Calu3 (cell line): Measurements from ENCODE around the gene ADCY7. TPM values are rescaled to one million over a fixed set of nuclear protein-coding genes. Genes with fewer than 3 reads are reported as not detected.

Experiments
- BruUV-seq: library from RNA; stranded (reverse); fragments of 400-500 nt; replicated peaks from 2 replicates; lab custom pipeline; 2021; lab: Mats Ljungman, UMichigan
- CTCF ChIA-PET: fragments of 300-600 bp; sonication (Branson Sonifier 250); formaldehyde crosslinking; loops from one replicate; lab custom pipeline; 2022; ENCODE audit warnings: antibody characterized with exemption; lab: Charles Lee
- DNase-seq: peaks from one replicate; pipeline ENCODE4 v3.0.0; 2022
- H3K27ac Mint-ChIP-seq: one replicate; pipeline ENCODE4 v1.8.0; 2022; ENCODE audit warnings: mixed read lengths; ENCODE audit not compliant: unreplicated experiment
- H3K27me3 Mint-ChIP-seq: one replicate; pipeline ENCODE4 v1.8.0; 2022; ENCODE audit warnings: mixed read lengths; ENCODE audit not compliant: unreplicated experiment
- H3K36me3 Mint-ChIP-seq: one replicate; pipeline ENCODE4 v1.8.0; 2022; ENCODE audit warnings: mild to moderate bottlenecking, moderate library complexity, mixed read lengths; ENCODE audit not compliant: insufficient read depth, unreplicated experiment
- H3K4me1 Mint-ChIP-seq: one replicate; pipeline ENCODE4 v1.8.0; 2022; ENCODE audit warnings: mild to moderate bottlenecking, low read depth, mixed read lengths; ENCODE audit not compliant: unreplicated experiment
- H3K4me3 Mint-ChIP-seq: one replicate; pipeline ENCODE4 v1.8.0; 2022; ENCODE audit warnings: mild to moderate bottlenecking, low read depth, moderate library complexity, mixed read lengths; ENCODE audit not compliant: unreplicated experiment
- H3K9me3 Mint-ChIP-seq: one replicate; pipeline ENCODE4 v1.8.0; 2022; ENCODE audit warnings: low read depth, mixed read lengths; ENCODE audit not compliant: unreplicated experiment
- CTCF ChIP-seq: fragments of 200-600 bp; IDR thresholded peaks from one replicate; pipeline ENCODE4 v1.8.0; 2022; ENCODE audit warnings: antibody characterized with exemption; ENCODE audit not compliant: unreplicated experiment
- intact Hi-C: fragments of 100-400 bp; cut with micrococcal nuclease; formaldehyde crosslinking; loops from one replicate; pipeline ENCODE4 v1.10.0; 2022; ENCODE audit not compliant: unreplicated experiment
- total RNA-seq: library from RNA; stranded (reverse); gene quantifications from 2 replicates; pipeline ENCODE4 v1.2.3, GENCODE V29; 2022

Gene ADCY7
- total RNA-seq, 1 experiment from 2014 or later: 67.7 TPM

- Mint-ChIP-seq H3K27me3 (no peaks in the 10 kb centered on the region), H3K4me3 (no peak overlapping the region), H3K27ac (no peak overlapping the region), H3K36me3 (peaks cover 53% of the 10 kb centered on the region), H3K4me1 (peaks cover 11% of the 10 kb centered on the region), H3K9me3 (no peaks in the 10 kb centered on the region)
- TF ChIP-seq CTCF: no peak
- CTCF ChIA-PET: interaction anchor here (0.9 kb wide), 1 partner anchor 43 kb away, joined by 3 read pairs; no protein-coding TSS in a partner anchor
- intact Hi-C loops: no loop called here
- DNase-seq: no peak
- BruUV-seq: no TSS peak
Measured at GRCh38 chr16:50322333-50322732, 56.0 kb downstream of the ADCY7 start.

GRCh38 chr16:50323335-50324011 lies 57.1 kb downstream of the ADCY7 start:
- no peaks in the 10 kb centered on the region for H3K9me3 Mint-ChIP-seq
- no peaks in the 10 kb centered on the region for H3K27me3 Mint-ChIP-seq
- BruUV-seq: no TSS peak
- no peak for DNase-seq
- CTCF ChIA-PET: no interaction called here
- TF ChIP-seq CTCF: no peak
- H3K4me1 Mint-ChIP-seq: peaks cover 11% of the 10 kb centered on the region
- intact Hi-C loops: no loop called here
- H3K4me3 Mint-ChIP-seq: no peak overlapping the region
- peaks cover 50% of the 10 kb centered on the region for H3K36me3 Mint-ChIP-seq
- H3K27ac Mint-ChIP-seq: peak overlapping the region; percentile 59

- intact Hi-C loops: no loop called here
- no peak for DNase-seq
- BruUV-seq: no TSS peak
- Mint-ChIP-seq H3K27me3 (no peaks in the 10 kb centered on the region), H3K4me1 (peaks cover 11% of the 10 kb centered on the region), H3K36me3 (peaks cover 52% of the 10 kb centered on the region), H3K9me3 (no peaks in the 10 kb centered on the region), H3K27ac (peak overlapping the region; percentile 71), H3K4me3 (no peak overlapping the region)
- TF ChIP-seq CTCF: no peak
- CTCF ChIA-PET: no interaction called here
Measured at GRCh38 chr16:50324345-50324744, 58.0 kb downstream of the ADCY7 start.

GRCh38 chr16:50326264-50326663 lies 59.9 kb downstream of the ADCY7 start:
- no peak for DNase-seq
- no TSS peak for BruUV-seq
- H3K4me3 Mint-ChIP-seq: no peak overlapping the region
- intact Hi-C loops: no loop called here
- no peak for TF ChIP-seq CTCF
- H3K9me3 Mint-ChIP-seq: no peaks in the 10 kb centered on the region
- peaks cover 49% of the 10 kb centered on the region for H3K36me3 Mint-ChIP-seq
- no peak overlapping the region for H3K27ac Mint-ChIP-seq
- H3K4me1 Mint-ChIP-seq: peaks cover 11% of the 10 kb centered on the region
- H3K27me3 Mint-ChIP-seq: no peaks in the 10 kb centered on the region
- CTCF ChIA-PET: interaction anchor here (0.8 to 1.1 kb wide), 2 partner anchors 342 to 480 kb away, joined by 3 to 6 read pairs; no protein-coding TSS in a partner anchor
